Measurements from ENCODE around the gene PIK3AP1. TPM values are rescaled to one million over a fixed set of nuclear protein-coding genes. Genes with fewer than 3 reads are reported as not detected.

PIK3AP1 gene
- total and polyA plus RNA-seq, 2 of the 8 experiments (the other 6 are each of a cell fraction or from before 2014, with no cell fraction given) = 1.9 to 4.5 TPM

DNA sequence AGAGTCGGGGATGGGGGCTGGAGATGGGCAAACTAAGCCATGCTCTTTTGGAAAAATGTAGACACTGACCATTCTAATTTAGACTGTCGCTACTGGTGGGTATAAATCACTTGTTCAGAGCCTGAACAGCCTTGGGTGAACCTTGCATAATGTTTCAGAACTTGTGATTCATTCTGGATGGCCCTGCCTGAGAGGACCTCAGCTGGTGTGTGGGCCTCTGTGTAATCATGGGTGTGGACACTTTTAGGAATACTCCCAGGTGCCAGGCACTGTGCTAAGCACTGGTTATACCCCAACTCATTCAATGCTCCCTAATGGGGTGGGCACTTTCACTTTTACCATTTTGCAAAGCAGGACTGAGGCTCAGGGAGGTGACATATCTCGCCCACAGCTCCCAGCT lies 106.7 kb downstream of the PIK3AP1 start (continued):
- TF ChIP-seq SP4 (IDR thresholded peaks at IDR 0.05; ENCODE audit: low read length) = no peak
- no peak for TF ChIP-seq CREB1 (IDR thresholded peaks at IDR 0.05)
- TF ChIP-seq SP2 (IDR thresholded peaks at IDR 0.05; ENCODE audit: low read length) = no peak
- no peak for TF ChIP-seq TAF7 (optimal IDR thresholded peaks at IDR 0.05; ENCODE audit: borderline replicate concordance, low read depth, low read length)
- no peak for TF ChIP-seq CBX5 (IDR thresholded peaks at IDR 0.05; ENCODE audit: low read depth, low read length)

Measured in H1 (cell line).